Activated CD4-positive, alpha-beta T cell treated with anti-CD3 and anti-CD28 coated beads, Interleukin-2, Interleukin-6, amounts not matched to agents 100 ng/mL and 50 ng/mL, durations not matched to agents 16 hours and 8 hours (primary cell): ENCODE measurements around the gene SIGLEC6.
"Not testable (repeated sequence)": the region's sequence is repeated elsewhere in the genome, so short reads cannot be mapped to it uniquely, and the experiment has no call there.

Experiments used
- DNase-seq: peaks from one replicate; pipeline ENCODE4 v3.0.0-alpha.2; 2020

The SIGLEC6 gene

GRCh38 chr19:51508059-51508733 lies 23.3 kb downstream of the SIGLEC6 start:
- DNase-seq = no peak

- DNase-seq = no peak
Measured at GRCh38 chr19:51507640-51508058, 23.8 kb downstream of the SIGLEC6 start.

- DNase-seq = no peak
Measured at GRCh38 chr19:51507192-51507591, 24.3 kb downstream of the SIGLEC6 start.

DNA sequence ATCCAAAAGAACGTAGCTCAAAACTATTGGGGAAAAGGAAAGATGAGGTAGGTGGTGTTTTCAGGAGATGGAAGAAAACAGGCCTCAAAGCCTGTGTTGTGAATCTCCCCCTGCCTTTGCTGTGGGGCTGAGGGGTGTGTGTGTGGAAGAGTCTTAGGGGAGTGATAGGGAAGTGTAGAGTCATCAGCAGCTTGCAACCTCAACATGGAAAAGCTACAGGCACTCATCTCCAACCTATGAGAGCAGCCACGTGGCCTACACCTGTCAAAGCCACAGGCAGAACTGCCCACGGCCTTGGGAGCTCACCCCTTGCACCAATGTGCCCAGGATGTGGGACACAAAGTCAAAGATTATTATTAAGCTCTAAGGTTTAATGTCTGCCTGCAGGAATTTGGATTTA lies 25.6 kb downstream of the SIGLEC6 start:
- no peak for DNase-seq

DNA sequence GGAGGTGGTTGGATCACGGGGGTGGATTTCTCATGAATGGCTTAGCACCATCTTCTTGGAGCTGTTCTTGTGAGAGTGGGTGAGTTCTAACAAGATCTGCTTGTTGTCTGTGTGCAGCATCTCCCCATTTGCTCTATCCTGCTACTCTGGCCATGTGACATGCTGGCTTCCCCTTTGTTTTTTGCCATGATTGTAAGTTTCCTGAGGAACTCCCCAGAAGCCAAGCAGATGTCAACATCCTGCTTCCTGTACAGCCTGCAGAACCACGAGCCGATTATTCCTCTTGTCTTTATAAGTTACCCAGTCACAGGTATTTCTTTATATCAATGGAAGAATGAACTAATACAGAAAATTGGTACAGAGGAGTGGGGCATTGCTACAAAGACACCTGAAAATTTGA lies 27.6 kb downstream of the SIGLEC6 start:
- DNase-seq = no peak

GRCh38 chr19:51503286-51503817 lies 28.1 kb downstream of the SIGLEC6 start:
- DNase-seq = no peak

GRCh38 chr19:51501594-51502263 lies 29.7 kb downstream of the SIGLEC6 start, which contains the start of gene SIGLEC12:
SIGLEC12 (minus strand) TSS chr19:51501800; CDS start chr19:51501733, 67 bp downstream.
- peak; percentile 16 for DNase-seq

- not testable (repeated sequence) for DNase-seq
Measured at GRCh38 chr19:51500931-51501330, 30.5 kb downstream of the SIGLEC6 start.

DNA sequence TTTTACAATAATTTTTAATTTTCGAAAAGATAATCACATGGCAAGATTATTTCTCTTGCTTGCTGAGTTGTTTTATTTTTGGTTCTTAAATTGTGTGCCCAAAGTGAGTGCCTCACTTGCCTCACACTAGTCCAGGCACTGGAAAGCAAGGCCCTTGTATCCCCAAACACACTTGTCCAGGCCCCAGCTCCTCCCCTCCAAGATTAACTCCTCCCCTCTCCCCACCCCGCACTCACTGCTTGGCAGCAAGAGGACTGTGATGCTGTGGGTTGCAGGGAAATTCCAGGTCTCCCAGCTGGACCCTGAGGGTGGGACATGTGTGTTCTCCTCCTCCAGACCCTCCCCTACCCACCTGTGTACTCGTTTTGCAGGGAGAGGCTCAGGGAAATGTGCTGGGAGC lies 33.8 kb downstream of the SIGLEC6 start:
- DNase-seq = no peak

GRCh38 chr19:51493776-51494175 lies 37.7 kb downstream of the SIGLEC6 start:
- DNase-seq = no peak

- no peak for DNase-seq
Measured at GRCh38 chr19:51491586-51491985, 39.9 kb downstream of the SIGLEC6 start.

DNA sequence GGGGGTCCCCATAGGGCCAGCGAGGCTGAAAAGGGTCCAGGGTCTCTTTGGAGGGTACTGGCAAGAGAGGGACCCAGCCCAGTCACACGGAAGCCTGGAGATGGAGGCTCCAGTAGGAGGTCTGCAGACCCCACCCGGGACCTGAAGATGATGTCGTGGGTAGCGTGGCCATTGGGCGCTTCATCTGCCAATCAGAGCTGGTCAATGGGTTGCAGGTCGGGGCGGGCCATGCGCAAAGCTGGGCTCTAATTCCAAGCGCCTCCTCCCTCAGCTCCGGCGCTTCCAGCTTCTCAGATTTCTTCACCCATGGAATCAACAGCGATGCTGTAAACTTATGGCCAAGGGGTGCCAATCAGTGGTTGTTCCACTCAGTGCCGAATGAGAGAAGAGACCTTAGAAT lies 40.8 kb downstream of the SIGLEC6 start:
- no peak for DNase-seq

- DNase-seq = no peak
Measured at GRCh38 chr19:51489113-51489512, 42.4 kb downstream of the SIGLEC6 start.

- DNase-seq = no peak
Measured at GRCh38 chr19:51488491-51488890, 43.0 kb downstream of the SIGLEC6 start.

- no peak for DNase-seq
Measured at GRCh38 chr19:51485960-51486660, 45.4 kb downstream of the SIGLEC6 start.

DNA sequence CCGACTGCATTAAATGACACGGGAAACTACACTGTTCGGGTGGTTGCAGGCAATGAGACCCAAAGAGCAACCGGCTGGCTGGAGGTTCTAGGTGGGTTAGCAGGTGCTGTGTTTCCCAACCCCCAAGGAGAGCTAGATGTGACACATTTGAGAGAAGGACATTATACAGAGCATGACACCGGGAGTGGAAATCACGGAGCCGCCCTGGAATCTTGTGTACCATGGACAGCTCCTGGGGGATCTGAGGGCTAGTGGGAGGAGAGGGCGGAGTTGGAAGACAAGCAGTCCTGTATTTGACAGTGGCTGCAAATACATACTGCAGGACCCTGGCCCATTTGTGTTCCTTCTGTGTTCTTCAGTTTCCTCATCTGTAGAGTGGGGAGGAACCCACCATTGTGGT lies 50.9 kb downstream of the SIGLEC6 start:
- no peak for DNase-seq

- no peak for DNase-seq
Measured at GRCh38 chr19:51479531-51480331, 51.7 kb downstream of the SIGLEC6 start.

GRCh38 chr19:51478381-51479234 lies 52.9 kb downstream of the SIGLEC6 start, which contains the start of gene CEACAM18:
CEACAM18 (plus strand) TSS chr19:51478539.
- no peak for DNase-seq

- DNase-seq = no peak
Measured at GRCh38 chr19:51477344-51477743, 54.1 kb downstream of the SIGLEC6 start.

DNA sequence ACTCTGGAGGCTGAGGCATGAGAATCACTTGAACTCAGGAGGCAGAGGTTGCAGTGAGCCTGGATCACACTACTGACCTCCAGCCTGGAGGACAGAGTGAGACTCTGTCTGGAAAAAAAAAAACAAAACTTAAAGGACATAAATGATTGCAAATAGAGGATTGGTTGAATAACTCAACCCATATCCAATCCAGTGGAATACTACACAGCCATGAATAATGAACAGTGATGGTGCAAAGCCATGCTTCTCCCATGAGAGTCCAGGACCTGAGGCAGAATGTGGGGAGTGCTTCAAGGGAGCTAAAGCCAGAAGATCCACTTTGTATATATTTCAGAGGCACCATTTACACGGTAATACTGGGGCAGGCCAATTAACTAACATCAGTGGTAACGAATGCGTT lies 55.3 kb downstream of the SIGLEC6 start:
- DNase-seq = no peak

DNA sequence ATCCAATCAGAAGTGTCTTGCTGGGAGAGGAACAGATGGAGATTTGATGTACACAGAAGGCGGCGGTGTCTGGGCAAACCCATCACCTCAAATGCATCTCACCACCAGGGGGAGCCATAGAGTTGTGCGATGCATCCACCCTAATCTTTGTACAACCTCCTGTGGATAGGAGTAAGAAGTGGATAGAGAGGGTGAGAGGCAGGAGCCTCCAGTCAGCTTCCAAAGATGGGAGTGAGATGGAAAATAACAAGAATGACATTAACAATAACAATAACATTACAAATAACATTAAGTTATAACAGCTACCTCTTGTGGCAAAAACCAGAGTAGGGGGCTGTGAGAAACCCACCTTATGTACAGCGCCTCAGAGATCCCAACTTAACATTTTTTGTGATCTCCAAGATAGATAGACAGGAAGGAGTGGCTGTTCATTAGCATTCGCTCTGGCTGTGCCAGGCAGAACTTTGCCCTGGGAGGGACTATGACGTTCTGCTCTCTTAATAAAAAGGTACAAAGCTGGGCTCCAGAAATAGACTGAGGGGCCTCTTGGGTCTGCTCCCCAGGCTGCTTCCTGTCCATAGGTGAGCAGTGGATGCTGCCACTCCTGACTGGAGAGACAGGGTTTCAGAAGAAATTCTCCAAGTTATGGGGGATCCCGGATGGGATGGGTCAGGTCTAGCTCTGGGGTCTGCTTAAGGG lies 58.3 kb downstream of the SIGLEC6 start:
- DNase-seq = peak; percentile 87
